A549 (cell line): ENCODE measurements around the gene LCNL1. TPM values are rescaled to one million over a fixed set of nuclear protein-coding genes. Genes with fewer than 3 reads are reported as not detected.

Source experiments
- ATAC-seq, 2 experiments: fragments of 200-7000 bp in 1 of 2; fragments of >200 bp in 1 of 2; cut with Nextera tagmentation in 1 of 2; cut with Tn5 transposase in 1 of 2; 3 replicates each; pipeline versions ENCODE4 v1.8.0 to v1.9.1; 2018 to 2020; ENCODE audit warnings: mild to moderate bottlenecking in 1 of 2, moderate library complexity in 1 of 2
- CTCF ChIA-PET: fragments of 300-600 bp; sonication (Branson Sonifier 250); formaldehyde crosslinking; extraction: SDS; loops from one replicate; lab custom pipeline; 2021; ENCODE audit warnings: antibody characterized with exemption, inconsistent platforms; lab: Yijun Ruan, JAX
- POLR2A ChIA-PET: fragments of 350-600 bp; formaldehyde crosslinking; extraction: SDS; loops from one replicate; lab custom pipeline; 2021; ENCODE audit warnings: antibody characterized with exemption, inconsistent platforms; lab: Yijun Ruan, JAX
- DNase-seq, 2 experiments: peaks; one replicate each; pipeline versions ENCODE4 v3.0.0 to v3.0.0-alpha.2; 2011 to 2016; ENCODE audit warnings: low read depth in 1 of 2, low spot score in 1 of 2
- FAIRE-seq: peaks from 2 replicates; lab custom pipeline; 2011; peaks lifted over from hg19 to GRCh38; lab: Jason Lieb, UNC
- H3K27ac ChIP-seq, 2 experiments: fragments of >200 bp; sonication (Bioruptor Twin); formaldehyde crosslinking; 3 replicates each; pipeline ENCODE4 v1.5.1; 2016 to 2017
- H3K4me1 ChIP-seq: fragments of >200 bp; sonication (Bioruptor Twin); formaldehyde crosslinking; 3 replicates; pipeline ENCODE4 v1.6.1; 2016
- H3K4me2 ChIP-seq: fragments of >200 bp; sonication (Bioruptor Twin); formaldehyde crosslinking; 3 replicates; pipeline ENCODE4 v1.6.1; 2016
- H3K4me3 ChIP-seq: fragments of >200 bp; sonication (Bioruptor Twin); formaldehyde crosslinking; 3 replicates; pipeline ENCODE4 v1.5.1; 2016
- H3K9me3 ChIP-seq: fragments of >200 bp; sonication (Bioruptor Twin); formaldehyde crosslinking; 3 replicates; pipeline ENCODE4 v1.6.1; 2016
- CEBPB ChIP-seq, 2 experiments: fragments of >200 bp in 1 of 2; sonication (Bioruptor Twin) in 1 of 2; formaldehyde crosslinking in 1 of 2; IDR thresholded peaks; 2 replicates each; pipeline ENCODE4 v1.6.1; 2012 to 2016
- CHD2 ChIP-seq: fragments of 150-350 bp; IDR thresholded peaks from 2 replicates; pipeline ENCODE4 v1.6.1; 2014; ENCODE audit warnings: low read length; ENCODE audit not compliant: partially characterized antibody
- CHD4 ChIP-seq: fragments of 200-600 bp; sonication (generic); IDR thresholded peaks from 2 replicates; pipeline ENCODE4 v1.6.1; 2016; ENCODE audit warnings: antibody characterized with exemption, mild to moderate bottlenecking, borderline replicate concordance
- EHF ChIP-seq: fragments of 250-450 bp; sonication (Bioruptor Pico); IDR thresholded peaks from 2 replicates; pipeline ENCODE4 v1.5.0; 2020; ENCODE audit warnings: mild to moderate bottlenecking
- EHMT2 ChIP-seq: fragments of 200-600 bp; sonication (generic); IDR thresholded peaks from 2 replicates; pipeline ENCODE4 v1.6.1; 2016; ENCODE audit warnings: antibody characterized with exemption, low read depth, mild to moderate bottlenecking, moderate library complexity
- ESRRA ChIP-seq: fragments of 150-350 bp; IDR thresholded peaks from 2 replicates; pipeline ENCODE4 v1.6.1; 2014; ENCODE audit warnings: mild to moderate bottlenecking, low read length, borderline replicate concordance
- GATA3 ChIP-seq: IDR thresholded peaks from 2 replicates; pipeline ENCODE4 v1.6.1; 2012; ENCODE audit warnings: borderline replicate concordance
- HEYL ChIP-seq: fragments of 250-450 bp; sonication (Bioruptor Pico); IDR thresholded peaks from 2 replicates; pipeline ENCODE4 v1.8.0; 2021; ENCODE audit warnings: mild to moderate bottlenecking, moderate library complexity
- KDM1A ChIP-seq: fragments of 200-600 bp; sonication (generic); IDR thresholded peaks from 2 replicates; pipeline ENCODE4 v1.6.1; 2016; ENCODE audit warnings: low read depth, mild to moderate bottlenecking
- NFE2L2 ChIP-seq: fragments of 150-350 bp; conservative IDR thresholded peaks from 2 replicates; pipeline ENCODE4 v1.6.1; 2014; ENCODE audit warnings: low read length
- POLR2AphosphoS2 ChIP-seq: conservative IDR thresholded peaks from 2 replicates; pipeline ENCODE4 v1.6.1; 2012; ENCODE audit warnings: low read length, improper control_type of control experiment, inconsistent platforms
- RCOR1 ChIP-seq: fragments of 150-350 bp; IDR thresholded peaks from 2 replicates; pipeline ENCODE4 v1.6.1; 2014; ENCODE audit warnings: antibody characterized with exemption, low read length, low read depth
- SMC3 ChIP-seq: fragments of >200 bp; sonication (Bioruptor Twin); formaldehyde crosslinking; IDR thresholded peaks from 3 replicates; pipeline ENCODE4 v1.6.1; 2018; ENCODE audit warnings: inconsistent platforms
- TFCP2L1 ChIP-seq: fragments of 250-450 bp; sonication (Bioruptor Pico); IDR thresholded peaks from 2 replicates; pipeline ENCODE4 v1.5.0; 2021; ENCODE audit warnings: mild to moderate bottlenecking
- USF2 ChIP-seq: fragments of 450-650 bp; IDR thresholded peaks from 2 replicates; pipeline ENCODE4 v1.6.1; 2014; ENCODE audit warnings: antibody characterized with exemption
- ZFP36 ChIP-seq: fragments of 450-650 bp; IDR thresholded peaks from 2 replicates; pipeline ENCODE4 v1.6.1; 2014; ENCODE audit warnings: borderline replicate concordance; ENCODE audit not compliant: partially characterized antibody
- ZNF302 ChIP-seq: fragments of 250-450 bp; sonication (Bioruptor Pico); IDR thresholded peaks from 2 replicates; pipeline ENCODE4 v1.9.0; 2021; ENCODE audit warnings: inconsistent platforms, mild to moderate bottlenecking, moderate library complexity
- ZSCAN20 ChIP-seq: fragments of 250-450 bp; sonication (Bioruptor Pico); IDR thresholded peaks from 2 replicates; pipeline ENCODE4 v1.8.0; 2022; ENCODE audit warnings: mild to moderate bottlenecking, moderate library complexity
- WGBS: methylation state at CpG from one replicate; pipeline ENCODE4 v1.1.6; 2017; ENCODE audit errors: missing lambda C conversion rate; 5-methylcytosine and 5-hydroxymethylcytosine counted together
- polyA plus RNA-seq, 4 experiments: library from polyadenylated mRNA; depleted of rRNA in 3 of 4; stranded (reverse); fragments of >200 nt; fragmentation: RNase III in 1 of 4; extraction: RNeasy Plus Mini Kit Qiagen cat#74134 plus additional on column Dnase treatment in 1 of 4; gene quantifications; 2 replicates in 3 of 4; 3 replicates in 1 of 4; pipeline ENCODE4 v1.2.3, GENCODE V29; 2011 to 2017
- TF ChIP-seq, protein P1 (sequence below): fragments of >200 bp; sonication (Bioruptor Twin); formaldehyde crosslinking; IDR thresholded peaks from 2 replicates; pipeline ENCODE4 v1.6.1; 2016

The LCNL1 gene
- polyA plus RNA-seq, 2 of the 4 experiments (the other 2 are of a cell fraction) = 0.08 to 0.19 TPM

- ATAC-seq = no peak
Measured at GRCh38 chr9:137009938-137010732, 27.3 kb downstream of the LCNL1 start.

GRCh38 chr9:137011156-137011555, 28.4 kb downstream of the LCNL1 start:
- ChIA-PET CTCF (interaction anchor here (0.6 to 3.3 kb wide), 5 partner anchors 11 to 434 kb away, joined by 3 to 13 read pairs (median 5); no protein-coding TSS in a partner anchor), POLR2A (interaction anchor here (0.6 kb wide), 1 partner anchor 648 kb away, joined by 3 read pairs; no protein-coding TSS in a partner anchor)
- WGBS = 93% methylated on average over 22 of the region's 24 CpGs

More at GRCh38 chr9:137009938-137010732, 27.3 kb downstream of the LCNL1 start:
- no peak overlapping the region for H3K27ac ChIP-seq
- peaks cover 5% of the 10 kb centered on the region; the same call in 2 of the 3 replicates for H3K4me1 ChIP-seq
- DNase-seq (no peak), FAIRE-seq (no peak)
- no peak for TF ChIP-seq KDM1A
- TF ChIP-seq EHMT2 = no peak
- TF ChIP-seq ZNF302 = no peak
- TF ChIP-seq HEYL (CRISPR knock-in tag) = no peak
- no peak for TF ChIP-seq SMC3
- TF ChIP-seq GATA3 = no peak
- no peak for TF ChIP-seq ESRRA
- TF ChIP-seq CEBPB (IDR thresholded peaks at IDR 0.05) = no peak
- no peak for TF ChIP-seq NFE2L2
- no peak for TF ChIP-seq POLR2AphosphoS2
- no peak for TF ChIP-seq ZFP36
- TF ChIP-seq ZSCAN20 (CRISPR knock-in tag) = no peak
- TF ChIP-seq, protein P1, sequence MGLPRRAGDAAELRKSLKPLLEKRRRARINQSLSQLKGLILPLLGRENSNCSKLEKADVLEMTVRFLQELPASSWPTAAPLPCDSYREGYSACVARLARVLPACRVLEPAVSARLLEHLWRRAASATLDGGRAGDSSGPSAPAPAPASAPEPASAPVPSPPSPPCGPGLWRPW = no peak
- no peak overlapping the region for H3K4me3 ChIP-seq
- ChIA-PET POLR2A (no interaction called here), CTCF (interaction anchor here (1.0 to 2.9 kb wide), 4 partner anchors 15 to 25 kb away, joined by 4 to 13 read pairs (median 4); no protein-coding TSS in a partner anchor)
- WGBS = 94% methylated on average over 32 of the region's 49 CpGs
- no peak overlapping the region for H3K4me2 ChIP-seq
- H3K9me3 ChIP-seq = no peaks in the 10 kb centered on the region

DNA sequence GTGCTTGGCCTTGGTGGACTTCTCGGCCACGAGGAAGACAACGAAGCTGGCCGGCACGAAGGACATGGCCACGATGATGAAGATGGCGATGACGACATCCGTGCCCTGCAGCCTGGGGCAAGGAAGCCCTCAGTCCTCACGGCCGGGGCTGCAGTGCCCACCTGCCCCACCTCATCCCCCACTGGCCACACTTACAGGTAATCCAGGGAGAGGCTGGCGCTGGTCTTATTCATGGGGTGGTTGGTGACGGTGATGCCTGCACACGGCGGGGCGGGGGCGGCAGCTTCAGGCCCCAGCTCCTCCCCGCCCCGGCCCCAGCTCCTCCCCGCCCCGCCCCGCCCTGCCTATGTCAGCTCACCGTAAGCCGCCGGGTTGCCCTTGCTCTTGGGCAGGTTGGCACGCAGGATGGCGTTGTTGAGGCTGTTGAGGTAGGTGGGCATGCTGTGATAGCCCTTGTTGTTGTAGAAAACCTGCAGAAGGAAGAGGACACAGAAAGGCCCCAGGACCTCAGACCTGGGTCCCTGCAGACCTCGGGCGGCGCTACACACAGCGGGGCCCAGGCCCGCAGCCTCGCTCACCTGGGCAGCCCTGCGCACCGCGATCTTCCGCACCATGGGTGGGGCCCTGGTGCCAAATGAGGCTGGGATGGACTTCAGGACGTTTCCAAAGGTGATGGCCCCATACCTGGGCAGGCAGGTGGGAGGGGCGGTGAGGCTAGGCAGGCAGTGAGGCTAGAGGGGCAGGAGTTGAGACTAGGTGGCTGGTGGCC, 29.3 kb downstream of the LCNL1 start:
- H3K9me3 ChIP-seq = no peaks in the 10 kb centered on the region
- 91% methylated on average over 23 of the region's 39 CpGs for WGBS
- TF ChIP-seq CHD2 (no peak), USF2 (no peak), SMC3 (no peak), CHD4 (no peak), GATA3 (no peak), TFCP2L1 (CRISPR knock-in tag) (no peak)
- H3K4me3 ChIP-seq = no peak overlapping the region
- no peak overlapping the region for H3K4me2 ChIP-seq
- H3K27ac ChIP-seq = no peak overlapping the region
- H3K4me1 ChIP-seq = peaks cover 4% of the 10 kb centered on the region; the same call in 2 of the 3 replicates
- DNase-seq = no peak
- ATAC-seq = no peak
- no peak for FAIRE-seq
- CTCF ChIA-PET = interaction anchor here (1.1 to 3.3 kb wide), 5 partner anchors 10 to 23 kb away, joined by 3 to 13 read pairs (median 5); no protein-coding TSS in a partner anchor
- POLR2A ChIA-PET = no interaction called here

More at GRCh38 chr9:137011156-137011555, 28.4 kb downstream of the LCNL1 start:
- no peak overlapping the region for H3K4me3 ChIP-seq
- H3K9me3 ChIP-seq = no peaks in the 10 kb centered on the region
- DNase-seq = no peak
- no peak for ATAC-seq
- TF ChIP-seq TFCP2L1 (CRISPR knock-in tag) (no peak), CEBPB (IDR thresholded peaks at IDR 0.05) (no peak), RCOR1 (no peak), EHMT2 (no peak), POLR2AphosphoS2 (no peak), EHF (CRISPR knock-in tag) (no peak)
- H3K27ac ChIP-seq = no peak overlapping the region
- no peak for FAIRE-seq
- H3K4me2 ChIP-seq = no peak overlapping the region
- peaks cover 5% of the 10 kb centered on the region; the same call in 2 of the 3 replicates for H3K4me1 ChIP-seq
